ENCODE measurements around the gene DCUN1D3.

DNA sequence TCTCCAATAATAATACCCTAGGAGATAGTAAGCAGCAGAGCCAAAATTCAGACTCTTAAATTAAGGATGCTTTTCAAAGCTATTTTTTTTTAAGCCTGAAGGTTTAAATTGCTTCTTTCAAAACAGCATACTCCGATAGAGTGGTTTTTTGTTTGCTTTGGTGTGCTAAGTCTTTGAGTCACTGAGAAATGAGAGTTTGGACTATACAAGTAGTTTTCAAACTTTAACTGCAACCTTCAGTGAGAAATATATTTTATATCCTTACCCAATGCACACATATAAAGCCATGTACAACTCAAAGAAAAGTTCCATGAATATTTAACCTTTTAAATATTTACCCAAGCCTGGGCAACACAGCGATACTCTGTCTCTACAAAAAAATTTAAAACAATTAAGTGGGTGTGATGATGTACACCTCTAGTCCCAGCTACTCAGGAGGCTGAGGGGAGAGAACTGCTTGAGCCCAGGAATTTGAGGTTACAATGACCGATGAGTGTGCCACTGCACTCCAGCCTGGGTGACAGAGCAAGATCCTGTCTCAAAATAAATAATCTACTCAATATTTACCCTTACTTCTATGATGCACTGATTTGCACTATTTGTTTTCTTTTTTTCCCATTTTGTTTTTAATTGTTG lies 19.2 kb downstream of the DCUN1D3 start:
- TF ChIP-seq, protein P1, sequence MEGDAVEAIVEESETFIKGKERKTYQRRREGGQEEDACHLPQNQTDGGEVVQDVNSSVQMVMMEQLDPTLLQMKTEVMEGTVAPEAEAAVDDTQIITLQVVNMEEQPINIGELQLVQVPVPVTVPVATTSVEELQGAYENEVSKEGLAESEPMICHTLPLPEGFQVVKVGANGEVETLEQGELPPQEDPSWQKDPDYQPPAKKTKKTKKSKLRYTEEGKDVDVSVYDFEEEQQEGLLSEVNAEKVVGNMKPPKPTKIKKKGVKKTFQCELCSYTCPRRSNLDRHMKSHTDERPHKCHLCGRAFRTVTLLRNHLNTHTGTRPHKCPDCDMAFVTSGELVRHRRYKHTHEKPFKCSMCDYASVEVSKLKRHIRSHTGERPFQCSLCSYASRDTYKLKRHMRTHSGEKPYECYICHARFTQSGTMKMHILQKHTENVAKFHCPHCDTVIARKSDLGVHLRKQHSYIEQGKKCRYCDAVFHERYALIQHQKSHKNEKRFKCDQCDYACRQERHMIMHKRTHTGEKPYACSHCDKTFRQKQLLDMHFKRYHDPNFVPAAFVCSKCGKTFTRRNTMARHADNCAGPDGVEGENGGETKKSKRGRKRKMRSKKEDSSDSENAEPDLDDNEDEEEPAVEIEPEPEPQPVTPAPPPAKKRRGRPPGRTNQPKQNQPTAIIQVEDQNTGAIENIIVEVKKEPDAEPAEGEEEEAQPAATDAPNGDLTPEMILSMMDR (IDR thresholded peaks at IDR 0.05), result no peak
- TF ChIP-seq POLR2A (IDR thresholded peaks at IDR 0.05), result no peak
